Prostate gland (tissue), 2 donors: ENCODE results near the gene NXPH4.

Source experiments
- CTCF ChIP-seq, 4 experiments: fragments of 200-600 bp in 2 of 4; fragments of 450-650 bp in 2 of 4; sonication (generic) in 2 of 4; IDR thresholded peaks; 1 replicate in 3 of 4; 2 replicates in 1 of 4; pipeline ENCODE4 v1.5.1; 2016 to 2019; ENCODE audit warnings: antibody characterized with exemption in 4 of 4, mild to moderate bottlenecking in 2 of 4, moderate library complexity in 2 of 4
- POLR2AphosphoS5 ChIP-seq: sonication (generic); formaldehyde crosslinking; IDR thresholded peaks from one replicate; pipeline ENCODE4 v1.6.1; 2017; ENCODE audit warnings: antibody characterized with exemption

- TF ChIP-seq CTCF (IDR thresholded peaks at IDR 0.05): no peak
- no peak for TF ChIP-seq POLR2AphosphoS5
These were observed 44.9 kb upstream of the NXPH4 start for GRCh38 chr12:57171668-57172067.
